GM12873 (cell line): Measurements from ENCODE around the gene CCL24.

ENCODE experiments used
- CTCF ChIP-seq: IDR thresholded peaks from 2 replicates; pipeline ENCODE4 v1.5.1; 2012; ENCODE audit warnings: low read depth, mild to moderate bottlenecking, moderate library complexity, low read length, control low read depth; ENCODE audit not compliant: insufficient read depth; ENCODE audit errors: missing control alignments

Gene CCL24

DNA sequence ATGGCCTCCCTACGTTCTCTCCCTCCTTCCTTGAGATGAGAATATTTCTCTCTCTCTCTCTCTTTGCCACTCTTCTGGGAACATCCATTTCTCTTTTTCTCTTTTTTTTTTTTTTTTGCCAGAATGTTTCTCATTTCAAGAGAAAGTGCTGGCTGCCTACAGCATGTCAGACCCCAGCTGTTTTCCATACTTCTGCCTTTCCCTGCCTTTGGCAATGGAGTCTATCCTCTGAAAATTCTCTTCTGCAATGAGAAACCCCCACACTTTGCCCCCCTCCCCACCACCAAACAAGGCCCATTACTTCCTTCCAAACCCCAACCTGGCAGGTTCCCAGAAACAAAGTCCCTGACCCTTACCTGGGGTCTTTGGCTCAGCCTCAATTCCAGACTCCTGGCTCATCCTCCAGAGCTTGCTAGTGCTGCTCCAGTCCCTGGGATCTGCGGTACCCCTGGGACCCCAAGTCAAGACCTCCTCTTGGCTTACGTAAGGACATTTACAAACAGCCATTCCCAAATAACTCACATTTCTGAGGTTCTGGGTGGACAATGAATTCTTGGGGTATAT lies 24.2 kb downstream of the CCL24 start:
- TF ChIP-seq CTCF, result no peak

DNA sequence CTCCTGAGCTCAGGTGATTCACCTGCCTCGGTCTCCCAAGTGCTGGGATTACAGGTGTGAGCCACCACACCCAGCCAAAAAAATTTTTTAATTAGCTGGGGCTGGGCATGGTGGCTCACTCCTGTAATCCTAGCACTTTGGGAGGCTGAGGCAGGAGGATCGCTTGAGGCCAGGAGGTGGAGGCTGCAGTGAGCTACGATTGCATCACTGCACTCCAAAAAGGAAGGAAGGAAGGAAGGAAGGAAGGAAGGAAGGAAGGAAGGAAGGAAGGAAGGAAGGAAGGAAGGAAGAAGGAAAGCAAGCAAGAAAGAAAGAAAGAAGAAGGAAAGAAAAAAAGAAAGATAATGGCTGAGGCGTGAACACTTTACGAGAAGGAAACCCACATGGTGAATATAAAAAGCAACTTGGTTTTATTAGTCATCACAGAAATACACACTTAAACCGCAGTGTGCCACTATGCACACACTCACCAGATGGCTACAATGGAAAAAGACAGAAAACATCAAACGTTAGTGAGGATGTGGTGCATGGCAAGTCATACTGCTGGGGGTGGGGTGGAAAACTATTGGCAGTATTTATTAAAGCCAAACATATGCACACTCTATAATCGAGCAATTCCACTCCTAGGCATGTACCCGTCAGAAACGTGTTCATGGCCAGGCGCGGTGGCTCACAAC lies 37.2 kb downstream of the CCL24 start:
- TF ChIP-seq CTCF, result no peak

- TF ChIP-seq CTCF, result no peak
Observed at GRCh38 chr7:75772081-75773077, 41.2 kb downstream of the CCL24 start, which contains the start of gene CCL26. TSS of gene CCL26 (minus strand) at chr7:75772211. CDS start at chr7:75772176, 35 bp downstream.

- TF ChIP-seq CTCF, result no peak
Observed at GRCh38 chr7:75771224-75771623, 42.4 kb downstream of the CCL24 start.

DNA sequence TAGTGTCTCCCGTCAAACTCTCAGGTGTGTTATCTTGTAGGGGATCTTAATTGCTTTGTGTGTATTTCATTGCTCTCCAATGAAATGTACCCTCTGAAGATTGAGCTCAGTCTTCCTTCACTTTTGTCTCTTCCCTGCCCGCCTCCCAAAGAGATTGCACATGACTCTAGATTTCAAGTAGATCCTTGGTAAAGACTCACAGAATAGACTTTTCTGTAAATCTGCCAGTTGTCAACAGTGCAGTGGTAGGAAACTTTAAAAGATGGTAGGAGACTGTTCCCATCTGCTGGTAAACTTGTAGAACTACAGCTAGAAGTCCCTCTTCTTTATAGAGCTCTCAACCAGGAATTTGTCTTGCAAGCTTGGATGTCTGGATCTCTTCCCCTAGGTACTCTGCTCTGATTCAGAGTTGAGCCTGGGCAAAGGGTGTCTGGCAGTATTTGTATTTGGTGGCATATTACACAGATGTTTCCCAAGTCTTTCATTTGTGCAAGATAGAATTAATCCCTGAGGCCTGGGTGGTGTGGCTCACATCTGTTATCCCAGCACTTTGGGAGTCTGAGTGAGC lies 51.2 kb downstream of the CCL24 start:
- TF ChIP-seq CTCF, result peak; percentile 80
